ENCODE data around the gene KCTD13.

Gene KCTD13

DNA sequence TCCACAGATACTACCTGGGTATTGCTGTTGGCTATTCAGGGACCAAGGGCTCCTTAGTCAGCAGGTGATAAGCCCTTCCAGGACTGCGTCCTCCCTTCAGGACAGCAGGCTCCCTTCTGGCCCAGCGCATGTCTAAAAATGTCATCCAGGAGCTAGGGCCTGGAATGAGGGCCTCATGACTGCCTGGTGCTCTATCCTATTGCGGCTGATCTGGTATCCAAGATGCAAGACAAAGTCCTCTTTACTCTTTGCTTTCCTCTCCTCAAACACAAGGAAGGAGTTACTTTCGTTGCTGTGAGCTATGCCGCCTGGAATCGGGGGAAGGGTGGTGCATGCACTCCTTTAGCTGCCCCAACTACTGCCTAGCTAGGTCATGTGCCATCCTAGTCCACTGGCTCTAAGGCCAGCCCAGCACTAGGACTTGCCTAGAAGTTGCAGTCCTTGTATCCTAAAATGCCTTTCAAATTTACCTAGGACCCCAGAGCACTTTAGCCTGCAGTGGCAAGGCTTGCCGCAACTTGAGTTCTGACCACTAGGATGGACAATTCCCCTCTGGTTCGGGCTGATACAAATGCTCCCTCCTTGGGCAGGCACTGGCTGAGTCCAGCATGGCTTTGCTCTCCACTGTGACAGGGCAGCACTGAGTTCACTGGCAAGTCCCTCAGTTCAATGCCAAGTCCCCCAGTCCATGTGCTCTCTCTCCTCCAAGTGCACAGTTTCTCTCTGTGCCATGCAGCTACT is 25.8 kb upstream of the KCTD13 start:
- TF ChIP-seq, protein P1, sequence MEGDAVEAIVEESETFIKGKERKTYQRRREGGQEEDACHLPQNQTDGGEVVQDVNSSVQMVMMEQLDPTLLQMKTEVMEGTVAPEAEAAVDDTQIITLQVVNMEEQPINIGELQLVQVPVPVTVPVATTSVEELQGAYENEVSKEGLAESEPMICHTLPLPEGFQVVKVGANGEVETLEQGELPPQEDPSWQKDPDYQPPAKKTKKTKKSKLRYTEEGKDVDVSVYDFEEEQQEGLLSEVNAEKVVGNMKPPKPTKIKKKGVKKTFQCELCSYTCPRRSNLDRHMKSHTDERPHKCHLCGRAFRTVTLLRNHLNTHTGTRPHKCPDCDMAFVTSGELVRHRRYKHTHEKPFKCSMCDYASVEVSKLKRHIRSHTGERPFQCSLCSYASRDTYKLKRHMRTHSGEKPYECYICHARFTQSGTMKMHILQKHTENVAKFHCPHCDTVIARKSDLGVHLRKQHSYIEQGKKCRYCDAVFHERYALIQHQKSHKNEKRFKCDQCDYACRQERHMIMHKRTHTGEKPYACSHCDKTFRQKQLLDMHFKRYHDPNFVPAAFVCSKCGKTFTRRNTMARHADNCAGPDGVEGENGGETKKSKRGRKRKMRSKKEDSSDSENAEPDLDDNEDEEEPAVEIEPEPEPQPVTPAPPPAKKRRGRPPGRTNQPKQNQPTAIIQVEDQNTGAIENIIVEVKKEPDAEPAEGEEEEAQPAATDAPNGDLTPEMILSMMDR (IDR thresholded peaks at IDR 0.05): no peak

DNA sequence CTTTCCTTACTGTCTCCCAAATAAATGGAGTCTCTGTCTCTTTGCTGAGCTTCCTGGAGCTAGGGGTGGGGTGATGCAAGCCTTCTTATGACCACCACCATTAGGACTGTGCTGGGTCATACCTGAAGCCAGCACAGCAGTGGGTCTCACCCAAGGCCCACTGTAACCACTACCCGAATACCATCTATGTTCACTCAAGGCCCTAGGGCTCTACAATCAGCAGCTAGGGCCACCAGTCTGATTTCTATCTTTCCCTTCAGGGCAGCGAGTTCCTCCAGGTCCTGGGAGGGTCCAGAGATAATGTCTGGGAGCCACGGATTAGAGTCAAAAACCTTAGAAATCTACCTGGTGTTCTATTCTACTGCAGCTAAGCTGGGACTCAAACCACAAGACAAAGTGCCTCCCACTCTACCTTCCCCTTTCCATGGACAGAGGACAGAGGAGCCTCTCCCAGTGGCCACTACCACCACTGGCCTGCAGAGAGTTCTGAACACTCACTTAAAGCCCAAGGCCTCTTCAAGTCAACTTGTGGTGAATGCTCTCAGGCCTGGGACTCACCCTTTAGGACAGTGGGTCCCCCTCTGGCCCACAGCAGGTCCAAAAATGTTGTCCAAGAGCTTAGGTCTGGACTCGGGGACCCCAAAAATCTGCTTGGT is 24.9 kb upstream of the KCTD13 start:
- TF ChIP-seq, protein P1 (IDR thresholded peaks at IDR 0.05): no peak

DNA sequence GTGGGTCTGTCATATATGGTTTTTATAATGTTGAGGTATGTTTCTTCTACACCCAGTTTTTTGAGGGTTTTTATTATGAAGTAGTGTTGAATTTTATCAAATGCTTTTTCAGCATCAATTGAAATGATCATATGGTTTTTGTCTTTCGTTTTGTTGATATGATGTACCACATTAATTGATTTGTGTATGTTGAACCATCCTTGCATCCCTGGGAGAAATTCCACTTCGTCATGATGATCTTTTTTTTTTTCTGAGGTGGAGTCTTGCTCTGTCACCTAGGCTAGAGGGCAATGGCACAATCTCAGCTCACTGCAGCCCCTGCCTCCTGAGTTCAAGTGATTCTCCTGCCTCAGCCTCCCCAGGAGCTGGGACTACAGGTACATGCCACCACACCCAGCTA is 21.9 kb upstream of the KCTD13 start:
- TF ChIP-seq, protein P1 (IDR thresholded peaks at IDR 0.05): no peak

DNA sequence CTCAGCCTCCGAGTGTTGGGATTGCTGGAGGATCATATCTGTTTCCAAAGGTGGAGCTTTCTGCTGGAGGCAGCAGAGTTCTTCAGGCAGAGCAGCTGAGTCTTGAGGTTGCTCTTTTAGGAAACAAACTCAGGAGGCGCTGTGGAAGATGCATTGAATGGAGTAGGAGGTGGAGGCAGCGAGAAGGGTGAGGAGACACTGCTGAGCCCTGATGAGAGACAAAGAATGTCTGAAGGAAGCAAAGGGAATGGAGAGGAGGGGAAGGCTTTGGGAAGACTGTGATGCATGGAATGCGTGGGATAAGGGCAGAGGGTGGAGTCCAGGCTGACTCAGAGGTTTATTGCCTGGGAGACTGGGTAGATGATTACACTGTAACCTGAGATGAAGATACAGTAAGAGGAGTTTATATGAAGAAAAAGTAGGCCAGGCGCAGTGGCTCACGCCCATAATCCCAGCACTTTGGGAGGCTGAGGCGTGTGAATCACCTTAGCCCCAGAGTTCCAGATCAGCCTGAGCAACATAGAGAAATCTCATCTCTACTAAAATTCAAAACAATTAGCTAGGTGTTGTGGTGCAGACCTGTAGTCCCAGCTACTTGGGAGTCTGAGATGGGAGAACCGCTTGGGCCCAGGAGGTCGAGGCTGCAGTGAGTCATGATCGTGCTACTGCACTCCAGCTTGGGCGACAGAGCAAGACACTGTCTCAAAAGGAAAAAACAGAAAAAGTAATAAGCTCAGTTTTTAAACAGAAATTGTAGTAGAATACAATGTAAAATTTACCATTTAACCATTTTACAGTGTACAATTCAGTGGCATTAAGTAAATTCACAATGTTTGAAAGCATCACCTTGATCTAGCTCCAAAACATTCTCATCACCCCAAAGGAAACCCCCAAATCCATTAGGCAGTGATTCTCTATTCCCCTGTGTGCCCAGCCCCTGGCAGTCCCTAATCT is 18.1 kb upstream of the KCTD13 start:
- TF ChIP-seq, protein P1 (IDR thresholded peaks at IDR 0.05): no peak; the same call in 1 of the 2 replicates

DNA sequence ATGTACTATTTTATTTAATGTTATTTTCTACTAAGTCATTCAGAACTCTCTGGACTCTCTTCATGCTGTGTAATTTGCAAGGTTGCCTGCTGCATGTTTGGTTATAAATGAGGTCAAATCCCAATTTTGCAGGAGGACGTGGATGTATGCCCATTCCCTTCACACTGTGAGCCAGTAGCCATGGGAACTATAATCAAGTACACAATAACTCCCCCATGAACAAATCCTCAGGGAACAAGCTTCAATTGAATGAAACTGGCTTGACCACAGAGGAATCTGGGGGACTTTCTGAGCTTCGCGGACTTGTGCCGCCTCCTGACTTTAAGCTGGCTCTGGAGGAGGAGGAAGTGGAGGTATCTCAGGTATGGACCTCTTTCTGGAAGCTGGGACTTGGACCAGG is 14.6 kb upstream of the KCTD13 start:
- TF ChIP-seq, protein P1 (IDR thresholded peaks at IDR 0.05): no peak

DNA sequence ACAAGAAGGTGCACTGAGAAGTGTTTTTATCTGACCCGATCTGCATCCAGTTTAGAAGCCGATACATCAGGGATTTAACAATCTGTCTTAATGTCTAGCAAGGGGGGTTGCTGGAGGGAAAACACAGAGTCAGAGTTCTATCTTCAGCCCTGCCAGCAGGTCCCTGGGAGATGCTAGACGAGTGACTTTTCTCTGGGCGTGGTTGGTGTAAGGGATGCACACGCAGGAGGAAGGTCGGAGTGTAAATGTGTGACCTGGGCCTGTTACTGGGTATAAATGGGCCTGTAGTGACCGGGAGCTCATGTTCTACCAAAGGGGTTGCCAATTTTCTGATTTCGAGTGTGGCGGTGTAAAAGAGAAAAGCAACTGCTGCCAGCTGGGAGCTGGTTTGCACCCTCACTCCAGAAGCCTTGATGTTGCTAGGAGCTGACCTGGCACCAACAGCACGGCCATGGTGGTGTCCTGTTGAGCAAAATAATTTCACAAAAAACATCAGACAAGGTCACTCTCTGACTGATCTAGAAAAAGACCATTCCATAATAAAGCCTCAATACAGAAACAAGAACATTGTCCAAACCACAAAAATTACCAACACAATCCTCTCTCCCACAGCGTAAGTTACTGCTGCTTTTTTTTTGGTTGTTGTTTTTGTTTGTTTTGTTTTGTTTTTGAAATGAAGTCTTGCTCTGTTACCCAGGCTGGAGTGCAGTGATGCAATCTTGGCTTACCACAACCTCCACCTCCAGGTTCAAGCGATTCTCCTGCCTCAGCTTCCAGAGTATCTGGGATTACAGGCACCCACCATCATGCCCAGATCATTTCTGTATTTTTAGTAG is 1.3 kb upstream of the KCTD13 start:
- TF ChIP-seq, protein P1 (IDR thresholded peaks at IDR 0.05): no peak

DNA sequence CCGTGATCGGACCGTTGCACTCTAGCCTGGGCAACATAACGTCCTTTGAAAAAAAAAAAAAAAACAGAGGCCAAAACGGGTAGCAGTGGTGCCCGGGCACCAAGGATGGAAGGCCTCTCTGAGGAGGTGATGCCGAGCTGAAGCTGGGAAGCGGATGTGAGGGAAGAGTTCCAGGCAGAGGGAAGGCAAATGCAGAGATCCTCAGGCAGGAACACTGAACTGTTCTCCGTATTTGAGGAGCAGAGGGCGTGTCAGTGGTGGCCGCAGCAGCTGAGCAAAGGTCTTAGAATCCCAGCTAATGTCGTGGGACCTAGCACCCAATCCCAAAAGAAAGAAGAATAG is 656 bp upstream of the KCTD13 start:
- TF ChIP-seq, protein P1 (IDR thresholded peaks at IDR 0.05): no peak
